IMR-90 (cell line): ENCODE data around the gene PHLDB1.

ENCODE experiments used
- CTCF ChIP-seq: conservative IDR thresholded peaks from 2 replicates; pipeline ENCODE4 v1.5.1; 2012; ENCODE audit warnings: mild to moderate bottlenecking, low read depth, low read length, improper control_type of control experiment
- MAFK ChIP-seq: IDR thresholded peaks from 2 replicates; pipeline ENCODE4 v1.6.1; 2012; ENCODE audit warnings: low read depth, low read length, improper control_type of control experiment
- RFX5 ChIP-seq: IDR thresholded peaks from 2 replicates; pipeline ENCODE4 v1.8.0; 2012; ENCODE audit warnings: low read depth, mild to moderate bottlenecking, low read length, moderate library complexity
- USF2 ChIP-seq: fragments of 150-350 bp; IDR thresholded peaks from 2 replicates; pipeline ENCODE4 v1.6.1; 2017; ENCODE audit warnings: mild to moderate bottlenecking, antibody characterized with exemption, low read length, low read depth

- TF ChIP-seq CTCF (no peak), RFX5 (no peak), MAFK (no peak), USF2 (no peak)
These were observed 32.8 kb upstream of the PHLDB1 start for GRCh38 chr11:118574636-118575035.
